ENCODE measurements around the gene ZNF793. TPM values are rescaled to one million over a fixed set of nuclear protein-coding genes. Genes with fewer than 3 reads are reported as not detected.

Gene ZNF793
- total RNA-seq (2022; extraction: Qiagen RNA extraction) = 0.05 TPM in 2 of 5 replicates, not detected in the others

GRCh38 chr19:37506387-37507166 lies at the start of gene ZNF793:
ZNF793 (plus strand) TSS chr19:37506939; CDS start chr19:37523440, 16,501 bp downstream.

DNA sequence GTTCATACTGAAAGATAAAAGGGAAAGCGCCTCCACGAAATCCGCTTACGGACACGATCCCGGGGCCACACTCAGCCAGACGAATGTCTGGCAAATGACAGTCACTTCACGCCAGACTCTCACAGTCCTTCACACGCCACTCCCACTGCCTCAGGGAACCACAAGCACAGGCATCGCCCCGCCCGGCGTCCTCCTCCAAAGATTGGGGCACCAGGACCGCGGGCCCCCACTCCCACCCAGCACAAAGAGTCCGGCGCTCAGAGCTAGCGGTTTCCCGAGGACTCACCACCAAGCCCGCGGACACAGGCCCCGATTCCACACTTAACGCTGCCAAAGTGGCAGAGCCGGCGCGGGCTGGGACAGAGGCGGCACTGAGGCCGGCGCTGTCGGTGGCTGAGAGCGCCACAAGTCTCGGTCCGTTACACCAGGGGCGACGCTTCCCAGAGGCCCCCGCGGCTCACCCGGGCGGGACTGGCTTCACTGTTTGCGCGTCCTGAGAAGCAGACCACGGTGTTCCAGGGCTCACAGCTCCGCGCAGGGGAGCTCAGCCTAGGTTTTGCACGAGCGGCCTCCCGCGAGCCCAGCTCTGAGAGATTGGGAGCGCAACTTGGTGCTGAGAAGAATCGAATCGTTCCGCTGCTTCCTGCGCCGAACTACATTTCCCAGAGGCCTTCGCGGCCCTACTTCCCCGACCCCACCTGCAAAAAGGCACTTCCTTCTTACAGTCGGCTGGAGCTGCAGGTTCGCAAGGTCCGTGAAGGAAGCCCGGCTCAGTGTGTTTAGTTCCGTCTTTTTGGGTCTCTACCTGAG lies 39.7 kb upstream of the ZNF793 start, which contains the start of gene ZNF569:
Gene ZNF569, minus strand, starts transcription at position 647 of the 810 bp plus-strand sequence. CDS start 22,523 bp downstream, outside the sequence.

DNA sequence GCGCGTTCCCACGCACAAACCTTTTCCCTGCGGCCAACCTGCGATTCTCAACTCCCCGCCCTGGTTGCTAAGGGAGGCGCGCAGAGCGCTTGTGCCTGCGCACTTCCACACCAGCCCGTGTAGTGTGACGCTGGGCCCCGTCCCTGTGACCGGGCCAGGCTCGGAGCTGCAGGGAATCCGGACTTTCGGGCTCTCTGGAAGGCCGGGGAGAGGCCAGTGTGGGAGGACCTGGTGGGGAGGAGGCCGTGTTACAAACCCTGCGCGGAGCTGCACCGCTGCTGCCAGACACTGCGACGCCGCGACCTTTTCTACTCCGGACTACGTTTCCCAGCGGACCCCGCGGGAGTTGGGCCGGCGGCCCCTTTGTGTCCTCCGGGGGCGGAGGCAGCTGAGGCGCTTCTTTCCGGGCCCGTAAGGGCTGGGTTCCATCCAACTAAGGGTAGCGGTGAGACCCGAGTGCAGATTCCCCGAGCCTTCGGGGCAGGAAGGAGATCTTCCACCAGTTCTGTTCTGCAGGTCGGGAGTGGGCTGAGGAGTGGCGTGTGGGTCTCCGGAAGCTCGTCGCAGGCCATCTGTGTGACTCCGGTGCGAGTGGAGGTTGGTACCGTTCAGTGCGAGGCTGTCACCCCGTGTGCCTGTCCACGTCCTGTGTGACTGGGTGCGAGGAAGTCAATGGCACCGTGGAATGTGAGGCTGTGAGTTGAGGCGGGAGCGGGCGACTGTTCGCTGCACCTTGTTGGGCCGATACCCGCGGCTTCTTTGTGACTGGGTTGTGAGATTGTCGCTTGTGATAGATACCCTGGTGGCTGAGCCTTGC lies 37.6 kb upstream of the ZNF793 start, which contains the start of gene ZNF570:
Gene ZNF570, plus strand, starts transcription at position 396 of the 817 bp plus-strand sequence. CDS start 999 bp downstream, outside the sequence.

Other genes with a start within 250 kb of the ZNF793 start
- 2.6 to 4.8 TPM (median 3.1 TPM) in 5 replicates for gene ZNF527, start 135.8 kb upstream of the ZNF793 start, total RNA-seq (2022; extraction: Qiagen RNA extraction)
- 4.6 to 5.8 TPM (median 5.1 TPM) in 5 replicates for gene ZNF569, start 39.5 kb upstream of the ZNF793 start, total RNA-seq (2022; extraction: Qiagen RNA extraction)
- 2.2 to 4.7 TPM (median 3.1 TPM) in 5 replicates for gene ZNF570, start 37.6 kb upstream of the ZNF793 start, total RNA-seq (2022; extraction: Qiagen RNA extraction)
- gene ZNF571, start 87.9 kb downstream of the ZNF793 start, total RNA-seq (2022; extraction: Qiagen RNA extraction) = 0.75 to 2.5 TPM (median 1.3 TPM) in 5 replicates
- gene ZNF540, start 87.9 kb downstream of the ZNF793 start, total RNA-seq (2022; extraction: Qiagen RNA extraction) = 0.06 to 0.17 TPM (median 0.16 TPM) in 4 of 5 replicates, not detected in the other
- 6.2 to 8.4 TPM (median 7.1 TPM) in 5 replicates for gene ZFP30, start 148.5 kb downstream of the ZNF793 start, total RNA-seq (2022; extraction: Qiagen RNA extraction)
- 4.2 to 5.6 TPM (median 5.4 TPM) in 5 replicates for gene ZNF607, start 212.8 kb downstream of the ZNF793 start, total RNA-seq (2022; extraction: Qiagen RNA extraction)

Measured in A549 treated with CORT108297 at 1 μM for 4 hours (cell line).